ENCODE measurements around the gene AGR2. TPM values are rescaled to one million over a fixed set of nuclear protein-coding genes. Genes with fewer than 3 reads are reported as not detected.

Gene AGR2
- total RNA-seq, 1 experiment from 2014 or later, result 0.93 TPM

DNA sequence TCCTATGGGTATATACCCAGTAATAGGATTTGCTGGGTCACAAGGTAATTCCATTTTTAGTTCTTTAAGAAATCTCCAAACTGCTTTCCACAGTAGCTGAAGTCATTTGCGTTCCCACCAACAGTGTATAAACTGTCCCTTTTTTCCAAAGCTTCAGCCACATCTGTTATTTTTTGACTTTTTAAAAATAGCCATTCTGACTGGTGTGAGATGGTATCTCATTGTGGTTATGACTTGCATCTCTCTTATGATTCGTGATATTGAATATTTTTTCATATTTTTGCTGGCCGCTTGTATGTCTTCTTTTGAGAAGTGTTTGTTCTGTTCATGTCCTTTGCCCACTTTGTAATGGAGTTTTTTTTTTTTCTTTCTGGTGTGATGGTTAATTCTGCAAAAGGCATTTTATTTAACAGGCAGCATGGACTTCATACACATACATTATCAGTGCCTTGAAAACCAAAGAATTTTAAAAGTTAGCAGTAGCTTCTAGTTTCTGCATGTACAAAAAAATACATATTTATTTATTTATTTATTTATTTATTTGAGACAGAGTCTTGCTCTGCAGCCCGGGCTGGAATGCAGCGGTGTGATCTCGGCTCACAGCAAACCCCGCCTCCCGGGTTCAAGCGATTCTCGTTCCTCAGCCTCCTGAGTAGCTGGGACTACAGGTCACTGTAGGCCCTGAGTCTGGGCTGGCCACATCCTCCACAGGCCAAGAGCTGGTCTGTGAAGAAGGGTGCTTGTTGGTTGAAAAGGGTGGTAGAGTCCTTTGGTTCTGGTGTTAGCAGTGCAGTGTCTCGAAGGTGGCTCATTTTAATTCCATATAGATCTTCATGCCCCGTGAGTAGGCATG lies 44.7 kb upstream of the AGR2 start:
- Histone ChIP-seq H3K9me2 (ENCODE audit: insufficient read depth) (no peaks in the 10 kb centered on the region; the same call in 1 of the 2 replicates), H3K4me1 (ENCODE audit: control insufficient read depth in 1 of 2, insufficient read depth in 2 of 2, low read length in 2 of 2) (peaks cover 3 to 6% of the 10 kb centered on the region in 2 experiments; a peak in 2 of 4 replicates), H4K20me1 (ENCODE audit: insufficient read depth) (no peaks in the 10 kb centered on the region), H3K9me3 (ENCODE audit: control insufficient read depth in 1 of 2, insufficient read depth in 1 of 2, low read depth in 1 of 2, low read length in 2 of 2) (no peaks in the 10 kb centered on the region), H3K4me3 (replicated peaks in 1 of 2; ENCODE audit: low read depth in 1 of 2, low read length in 2 of 2) (no peak overlapping the region), H3K9ac (ENCODE audit: low read length) (no peak overlapping the region), H3K4me2 (ENCODE audit: low read length) (no peak overlapping the region), H2AFZ (ENCODE audit: low read depth, low read length, poor library complexity, severe bottlenecking) (no peak overlapping the region), H3K79me2 (ENCODE audit: insufficient read depth, low read length) (no peaks in the 10 kb centered on the region), H3K27ac (ENCODE audit: low read depth, low read length) (no peak overlapping the region), H3K36me3 (ENCODE audit: control insufficient read depth in 1 of 2, insufficient read depth in 2 of 2, low read length in 2 of 2) (no peaks in the 10 kb centered on the region), H3K27me3 (ENCODE audit: insufficient read depth, low read length) (no peaks in the 10 kb centered on the region)
- DNase-seq (ENCODE audit: low read depth, low spot score) (no peak), ATAC-seq (no peak)
- TF ChIP-seq ZNF274 (IDR thresholded peaks at IDR 0.05; ENCODE audit: low read depth, low read length), result no peak
- TF ChIP-seq ZFX (IDR thresholded peaks at IDR 0.05), result no peak
- TF ChIP-seq EGR1 (IDR thresholded peaks at IDR 0.05; ENCODE audit: low read depth), result no peak
- TF ChIP-seq, protein P1, sequence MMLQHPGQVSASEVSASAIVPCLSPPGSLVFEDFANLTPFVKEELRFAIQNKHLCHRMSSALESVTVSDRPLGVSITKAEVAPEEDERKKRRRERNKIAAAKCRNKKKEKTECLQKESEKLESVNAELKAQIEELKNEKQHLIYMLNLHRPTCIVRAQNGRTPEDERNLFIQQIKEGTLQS (IDR thresholded peaks at IDR 0.05), result no peak
- TF ChIP-seq, protein P2, sequence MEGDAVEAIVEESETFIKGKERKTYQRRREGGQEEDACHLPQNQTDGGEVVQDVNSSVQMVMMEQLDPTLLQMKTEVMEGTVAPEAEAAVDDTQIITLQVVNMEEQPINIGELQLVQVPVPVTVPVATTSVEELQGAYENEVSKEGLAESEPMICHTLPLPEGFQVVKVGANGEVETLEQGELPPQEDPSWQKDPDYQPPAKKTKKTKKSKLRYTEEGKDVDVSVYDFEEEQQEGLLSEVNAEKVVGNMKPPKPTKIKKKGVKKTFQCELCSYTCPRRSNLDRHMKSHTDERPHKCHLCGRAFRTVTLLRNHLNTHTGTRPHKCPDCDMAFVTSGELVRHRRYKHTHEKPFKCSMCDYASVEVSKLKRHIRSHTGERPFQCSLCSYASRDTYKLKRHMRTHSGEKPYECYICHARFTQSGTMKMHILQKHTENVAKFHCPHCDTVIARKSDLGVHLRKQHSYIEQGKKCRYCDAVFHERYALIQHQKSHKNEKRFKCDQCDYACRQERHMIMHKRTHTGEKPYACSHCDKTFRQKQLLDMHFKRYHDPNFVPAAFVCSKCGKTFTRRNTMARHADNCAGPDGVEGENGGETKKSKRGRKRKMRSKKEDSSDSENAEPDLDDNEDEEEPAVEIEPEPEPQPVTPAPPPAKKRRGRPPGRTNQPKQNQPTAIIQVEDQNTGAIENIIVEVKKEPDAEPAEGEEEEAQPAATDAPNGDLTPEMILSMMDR (IDR thresholded peaks at IDR 0.05 in 2 of 3, conservative IDR thresholded peaks at IDR 0.05 in 1 of 3; ENCODE audit: borderline replicate concordance in 1 of 3, insufficient read depth in 1 of 3, low read depth in 2 of 3, low read length in 2 of 3), result no peak
- TF ChIP-seq FOSL1 (IDR thresholded peaks at IDR 0.05; ENCODE audit: low read depth), result no peak
- TF ChIP-seq, protein P3, sequence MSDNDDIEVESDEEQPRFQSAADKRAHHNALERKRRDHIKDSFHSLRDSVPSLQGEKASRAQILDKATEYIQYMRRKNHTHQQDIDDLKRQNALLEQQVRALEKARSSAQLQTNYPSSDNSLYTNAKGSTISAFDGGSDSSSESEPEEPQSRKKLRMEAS (IDR thresholded peaks at IDR 0.05), result no peak
- no peak for TF ChIP-seq EZH2 (IDR thresholded peaks at IDR 0.05)
- no peak for TF ChIP-seq ELF1 (IDR thresholded peaks at IDR 0.05; ENCODE audit: borderline replicate concordance, low read depth)
- no peak for TF ChIP-seq CEBPB (IDR thresholded peaks at IDR 0.05; ENCODE audit: low read depth)
- ChIA-PET CTCF (no interaction called here), POLR2A (no interaction called here), RAD21 (ENCODE audit: low non-redundant PET in 1 of 2, low total read pairs in 2 of 2, uncharacterized antibody in 2 of 2, unreplicated experiment in 2 of 2) (no interaction called here)
- intact Hi-C loops (cut with micrococcal nuclease), result no loop called here
- no TSS peak for BruUV-seq (replicated peaks)
